Activated CD4-positive, CD25-positive, alpha-beta regulatory T cell (primary cell): Measurements from ENCODE around the gene OAS2.

Source experiments
- DNase-seq, 4 experiments: peaks; one replicate each; lab custom pipeline; 2025; lab: John Stamatoyannopoulos, UW

OAS2 gene

GRCh38 chr12:113058553-113058952 lies 80.2 kb downstream of the OAS2 start:
- no peak for DNase-seq

DNA sequence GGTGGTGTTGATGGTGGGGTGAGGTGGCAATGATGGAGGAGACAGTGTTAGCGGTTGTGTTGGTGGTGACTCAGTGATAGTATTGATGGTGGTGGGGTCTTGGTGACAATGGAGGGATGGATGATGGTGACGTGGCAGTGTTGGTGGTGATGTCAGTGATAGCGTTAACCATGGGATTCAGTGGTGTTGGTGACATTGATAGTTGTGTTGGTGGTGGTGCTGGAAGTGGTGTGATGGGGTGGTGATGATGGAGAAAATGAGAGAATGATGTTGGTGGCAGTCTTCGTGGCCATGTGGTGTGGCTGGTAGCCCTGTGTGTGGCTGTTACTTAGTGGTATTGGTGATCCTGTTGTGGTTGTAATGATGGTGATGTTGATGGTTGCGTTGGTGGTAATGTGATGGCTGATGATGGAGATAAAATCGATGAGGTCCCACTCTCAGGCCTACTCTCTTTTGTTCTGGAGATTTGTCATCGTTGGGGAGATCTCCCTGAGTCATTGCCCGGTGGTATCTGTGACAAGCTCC lies 80.8 kb downstream of the OAS2 start:
- no peak for DNase-seq

DNA sequence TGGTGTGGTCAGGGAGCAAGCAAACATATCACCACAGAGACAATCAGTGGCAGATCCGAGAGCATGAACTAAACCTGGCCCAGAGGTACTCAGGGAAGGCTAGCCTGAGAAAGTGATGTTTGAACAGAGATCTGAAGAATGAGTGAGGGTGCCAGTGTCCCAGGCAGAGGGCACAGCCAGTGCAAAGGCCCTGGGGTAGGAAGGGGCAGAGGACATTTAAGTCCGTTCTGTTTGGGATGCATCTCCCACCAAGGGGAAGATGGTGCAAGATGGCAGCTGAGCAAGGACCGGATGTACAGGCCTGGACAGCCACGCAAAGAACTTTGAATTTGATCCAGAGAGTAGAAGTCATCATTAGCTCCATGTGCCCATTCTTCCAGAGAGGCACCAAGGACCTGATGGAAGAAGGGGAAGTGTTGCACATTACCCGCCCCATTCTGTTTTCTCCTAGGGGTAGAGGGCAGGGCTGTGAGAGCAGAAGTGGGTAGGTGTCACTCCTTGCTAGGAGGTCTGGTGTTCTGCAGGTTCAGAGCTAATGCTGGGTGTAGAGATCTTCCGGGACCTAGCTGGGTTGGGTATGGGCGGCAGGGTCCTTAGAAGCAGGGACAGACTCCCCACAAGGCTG lies 82.1 kb downstream of the OAS2 start:
- DNase-seq, result no peak

DNA sequence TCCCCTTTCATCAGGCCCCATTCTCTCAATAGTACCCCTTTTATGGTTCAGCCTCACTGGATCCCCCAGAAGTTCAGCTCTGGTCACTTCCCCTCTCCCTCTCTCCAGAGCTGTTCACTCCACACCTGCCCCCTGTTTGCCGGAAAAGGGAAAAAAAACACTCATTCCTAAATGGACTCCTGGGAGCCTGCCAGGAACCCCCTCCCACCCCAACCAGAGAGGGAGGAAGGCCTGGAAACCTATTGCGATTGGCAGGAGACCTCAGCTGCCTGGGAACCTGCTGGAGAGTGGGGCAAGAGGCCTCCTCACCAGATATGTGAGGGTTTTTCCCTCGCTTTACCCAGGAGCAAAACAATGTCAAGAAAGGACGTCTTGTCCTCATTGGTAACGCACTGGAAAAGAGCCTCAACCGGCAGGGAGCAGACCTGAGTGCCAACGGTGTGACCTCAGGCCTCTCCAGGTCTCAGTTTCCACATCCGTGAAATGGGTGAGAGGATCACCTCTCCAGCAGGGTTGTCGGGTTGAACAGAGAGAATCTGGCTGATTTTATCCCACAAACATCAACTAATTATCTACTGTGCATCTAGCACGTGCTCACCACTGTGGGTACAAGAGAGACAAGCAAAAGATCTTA lies 82.9 kb downstream of the OAS2 start:
- DNase-seq, result no peak
